Loucy (cell line): ENCODE data around the gene WDTC1.

Experiments
- EZH2phosphoT487 ChIP-seq: fragments of 200-600 bp; IDR thresholded peaks from 2 replicates; pipeline ENCODE4 v1.6.1; 2018; ENCODE audit warnings: antibody characterized with exemption, mild to moderate bottlenecking, moderate library complexity, borderline replicate concordance
- TF ChIP-seq, protein P1 (sequence below): fragments of 200-600 bp; sonication (generic); conservative IDR thresholded peaks from 2 replicates; pipeline ENCODE4 v1.5.1; 2014; ENCODE audit warnings: mild to moderate bottlenecking, antibody characterized with exemption, low read length

- TF ChIP-seq, protein P1, sequence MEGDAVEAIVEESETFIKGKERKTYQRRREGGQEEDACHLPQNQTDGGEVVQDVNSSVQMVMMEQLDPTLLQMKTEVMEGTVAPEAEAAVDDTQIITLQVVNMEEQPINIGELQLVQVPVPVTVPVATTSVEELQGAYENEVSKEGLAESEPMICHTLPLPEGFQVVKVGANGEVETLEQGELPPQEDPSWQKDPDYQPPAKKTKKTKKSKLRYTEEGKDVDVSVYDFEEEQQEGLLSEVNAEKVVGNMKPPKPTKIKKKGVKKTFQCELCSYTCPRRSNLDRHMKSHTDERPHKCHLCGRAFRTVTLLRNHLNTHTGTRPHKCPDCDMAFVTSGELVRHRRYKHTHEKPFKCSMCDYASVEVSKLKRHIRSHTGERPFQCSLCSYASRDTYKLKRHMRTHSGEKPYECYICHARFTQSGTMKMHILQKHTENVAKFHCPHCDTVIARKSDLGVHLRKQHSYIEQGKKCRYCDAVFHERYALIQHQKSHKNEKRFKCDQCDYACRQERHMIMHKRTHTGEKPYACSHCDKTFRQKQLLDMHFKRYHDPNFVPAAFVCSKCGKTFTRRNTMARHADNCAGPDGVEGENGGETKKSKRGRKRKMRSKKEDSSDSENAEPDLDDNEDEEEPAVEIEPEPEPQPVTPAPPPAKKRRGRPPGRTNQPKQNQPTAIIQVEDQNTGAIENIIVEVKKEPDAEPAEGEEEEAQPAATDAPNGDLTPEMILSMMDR: no peak
- no peak for TF ChIP-seq EZH2phosphoT487
Observed at GRCh38 chr1:27235827-27236226, 1.4 kb downstream of the WDTC1 start.
